Memory B cell (primary cell): ENCODE results near the gene MN1.

ENCODE experiments used
- ATAC-seq: fragments of 150-1000 bp; cut with Tn5 transposase; 2 replicates; pipeline ENCODE4 v1.10.0; 2021; ENCODE audit warnings: low read depth, mild to moderate bottlenecking, moderate library complexity
- DNase-seq, 2 donors: peaks; one replicate each; pipeline ENCODE4 v3.0.0; 2022; ENCODE audit warnings: low spot score in 2 of 2
- H3K27ac Mint-ChIP-seq: one replicate; pipeline ENCODE4 v1.8.0; 2022; ENCODE audit warnings: mild to moderate bottlenecking, moderate library complexity, mixed read lengths
- H3K27me3 Mint-ChIP-seq: one replicate; pipeline ENCODE4 v1.8.0; 2022; ENCODE audit warnings: mixed read lengths
- H3K36me3 Mint-ChIP-seq: one replicate; pipeline ENCODE4 v1.8.0; 2022; ENCODE audit warnings: mild to moderate bottlenecking, mixed read lengths
- H3K4me1 Mint-ChIP-seq: one replicate; pipeline ENCODE4 v1.8.0; 2022; ENCODE audit warnings: mixed read lengths
- H3K4me3 Mint-ChIP-seq: one replicate; pipeline ENCODE4 v1.8.0; 2022; ENCODE audit warnings: mild to moderate bottlenecking, moderate library complexity, mixed read lengths
- H3K9me3 Mint-ChIP-seq: one replicate; pipeline ENCODE4 v1.8.0; 2022; ENCODE audit warnings: mixed read lengths

The MN1 gene

GRCh38 chr22:27715106-27715505 is 86.5 kb downstream of the MN1 start:
- ATAC-seq: no peak
- Mint-ChIP-seq H3K27me3 (peaks cover 19% of the 10 kb centered on the region), H3K4me1 (no peaks in the 10 kb centered on the region), H3K9me3 (peaks cover 5% of the 10 kb centered on the region), H3K36me3 (no peaks in the 10 kb centered on the region), H3K4me3 (no peak overlapping the region), H3K27ac (no peak overlapping the region)
- DNase-seq: no peak

- Mint-ChIP-seq H3K4me1 (no peaks in the 10 kb centered on the region), H3K9me3 (peaks cover 6% of the 10 kb centered on the region), H3K4me3 (no peak overlapping the region), H3K27ac (no peak overlapping the region), H3K27me3 (peaks cover 24% of the 10 kb centered on the region), H3K36me3 (no peaks in the 10 kb centered on the region)
- ATAC-seq (no peak), DNase-seq (no peak)
Measured at GRCh38 chr22:27714068-27714467, 87.5 kb downstream of the MN1 start.

- no peak for DNase-seq
- no peak for ATAC-seq
- no peaks in the 10 kb centered on the region for H3K4me1 Mint-ChIP-seq
Measured at GRCh38 chr22:27713461-27713860, 88.1 kb downstream of the MN1 start.

GRCh38 chr22:27711756-27712155 is 89.8 kb downstream of the MN1 start:
- no peak overlapping the region for H3K27ac Mint-ChIP-seq
- no peak overlapping the region for H3K4me3 Mint-ChIP-seq
- ATAC-seq: no peak
- H3K9me3 Mint-ChIP-seq: peaks cover 6% of the 10 kb centered on the region
- peaks cover 18% of the 10 kb centered on the region for H3K27me3 Mint-ChIP-seq
- DNase-seq: no peak
- H3K4me1 Mint-ChIP-seq: no peaks in the 10 kb centered on the region
- H3K36me3 Mint-ChIP-seq: no peaks in the 10 kb centered on the region

More at GRCh38 chr22:27713461-27713860, 88.1 kb downstream of the MN1 start:
- Mint-ChIP-seq H3K4me3 (no peak overlapping the region), H3K27me3 (peaks cover 24% of the 10 kb centered on the region), H3K9me3 (peaks cover 6% of the 10 kb centered on the region), H3K36me3 (no peaks in the 10 kb centered on the region), H3K27ac (no peak overlapping the region)

GRCh38 chr22:27711012-27711411 is 90.5 kb downstream of the MN1 start:
- Mint-ChIP-seq H3K27ac (no peak overlapping the region), H3K4me1 (no peaks in the 10 kb centered on the region), H3K27me3 (peaks cover 18% of the 10 kb centered on the region), H3K4me3 (no peak overlapping the region), H3K9me3 (peaks cover 6% of the 10 kb centered on the region), H3K36me3 (no peaks in the 10 kb centered on the region)
- DNase-seq: no peak
- no peak for ATAC-seq

- ATAC-seq (no peak), DNase-seq (no peak)
- no peak overlapping the region for H3K27ac Mint-ChIP-seq
- no peak overlapping the region for H3K4me3 Mint-ChIP-seq
- peaks cover 8% of the 10 kb centered on the region for H3K9me3 Mint-ChIP-seq
- H3K27me3 Mint-ChIP-seq: peaks cover 20% of the 10 kb centered on the region
- H3K36me3 Mint-ChIP-seq: no peaks in the 10 kb centered on the region
- no peaks in the 10 kb centered on the region for H3K4me1 Mint-ChIP-seq
Measured at GRCh38 chr22:27709919-27710675, 91.5 kb downstream of the MN1 start.

GRCh38 chr22:27706489-27706888 is 95.1 kb downstream of the MN1 start:
- no peaks in the 10 kb centered on the region for H3K36me3 Mint-ChIP-seq
- no peak overlapping the region for H3K4me3 Mint-ChIP-seq
- H3K4me1 Mint-ChIP-seq: no peaks in the 10 kb centered on the region
- peaks cover 7% of the 10 kb centered on the region for H3K9me3 Mint-ChIP-seq
- H3K27ac Mint-ChIP-seq: no peak overlapping the region
- ATAC-seq (no peak), DNase-seq (no peak)
- H3K27me3 Mint-ChIP-seq: peaks cover 12% of the 10 kb centered on the region

GRCh38 chr22:27705408-27706080 is 96.0 kb downstream of the MN1 start:
- Mint-ChIP-seq H3K4me1 (no peaks in the 10 kb centered on the region), H3K27ac (no peak overlapping the region), H3K9me3 (peaks cover 3% of the 10 kb centered on the region), H3K36me3 (no peaks in the 10 kb centered on the region), H3K4me3 (no peak overlapping the region), H3K27me3 (peaks cover 8% of the 10 kb centered on the region)
- no peak for DNase-seq
- ATAC-seq: no peak

- Mint-ChIP-seq H3K9me3 (peaks cover 3% of the 10 kb centered on the region), H3K4me3 (no peak overlapping the region), H3K4me1 (no peaks in the 10 kb centered on the region), H3K27me3 (peaks cover 5% of the 10 kb centered on the region), H3K36me3 (no peaks in the 10 kb centered on the region), H3K27ac (no peak overlapping the region)
- DNase-seq: no peak
- ATAC-seq: no peak
Measured at GRCh38 chr22:27704581-27704980, 97.0 kb downstream of the MN1 start.

GRCh38 chr22:27699383-27700019 is 102.1 kb downstream of the MN1 start:
- DNase-seq: no peak

GRCh38 chr22:27698813-27699212 is 102.7 kb downstream of the MN1 start:
- H3K4me3 Mint-ChIP-seq: no peak overlapping the region
- ATAC-seq: no peak
- H3K36me3 Mint-ChIP-seq: no peaks in the 10 kb centered on the region
- no peak for DNase-seq
- H3K27me3 Mint-ChIP-seq: no peaks in the 10 kb centered on the region
- no peaks in the 10 kb centered on the region for H3K4me1 Mint-ChIP-seq
- peaks cover 9% of the 10 kb centered on the region for H3K9me3 Mint-ChIP-seq
- H3K27ac Mint-ChIP-seq: no peak overlapping the region

More at GRCh38 chr22:27699383-27700019, 102.1 kb downstream of the MN1 start:
- H3K36me3 Mint-ChIP-seq: no peaks in the 10 kb centered on the region
- H3K27ac Mint-ChIP-seq: no peak overlapping the region
- H3K27me3 Mint-ChIP-seq: no peaks in the 10 kb centered on the region
- ATAC-seq: no peak
- H3K4me1 Mint-ChIP-seq: no peaks in the 10 kb centered on the region
- peaks cover 9% of the 10 kb centered on the region for H3K9me3 Mint-ChIP-seq
- H3K4me3 Mint-ChIP-seq: no peak overlapping the region
